IgD-negative memory B cell (primary cell): ENCODE results near the gene EFEMP1. TPM values are rescaled to one million over a fixed set of nuclear protein-coding genes. Genes with fewer than 3 reads are reported as not detected.

Experiments
- H3K27ac Mint-ChIP-seq, 3 donors: one replicate each; pipeline ENCODE4 v1.8.0; 2020 to 2022; ENCODE audit warnings: mild to moderate bottlenecking in 3 of 3, mixed read lengths in 3 of 3, moderate library complexity in 1 of 3
- H3K27me3 Mint-ChIP-seq: one replicate; pipeline ENCODE4 v1.8.0; 2021; ENCODE audit warnings: mixed read lengths
- H3K36me3 Mint-ChIP-seq: one replicate; pipeline ENCODE4 v1.8.0; 2020; ENCODE audit warnings: mild to moderate bottlenecking, mixed read lengths
- H3K4me1 Mint-ChIP-seq, 3 donors: one replicate each; pipeline ENCODE4 v1.8.0; 2020 to 2022; ENCODE audit warnings: mixed read lengths in 3 of 3, mild to moderate bottlenecking in 1 of 3
- H3K4me3 Mint-ChIP-seq, 4 donors: one replicate each; pipeline ENCODE4 v1.8.0; 2020 to 2022; ENCODE audit warnings: mild to moderate bottlenecking in 4 of 4, mixed read lengths in 4 of 4, moderate library complexity in 3 of 4
- H3K9me3 Mint-ChIP-seq, 3 donors: one replicate each; pipeline ENCODE4 v1.8.0; 2020 to 2021; ENCODE audit warnings: mixed read lengths in 3 of 3, mild to moderate bottlenecking in 1 of 3
- polyA plus RNA-seq: library from polyadenylated mRNA; unstranded; fragments of 300-500 nt; fragmentation: Illumina TruSeq; gene quantifications from one replicate; pipeline ENCODE4 v1.2.3, GENCODE V29; 2021

EFEMP1 gene
- polyA plus RNA-seq, 1 donor from 2014 or later: not detected

DNA sequence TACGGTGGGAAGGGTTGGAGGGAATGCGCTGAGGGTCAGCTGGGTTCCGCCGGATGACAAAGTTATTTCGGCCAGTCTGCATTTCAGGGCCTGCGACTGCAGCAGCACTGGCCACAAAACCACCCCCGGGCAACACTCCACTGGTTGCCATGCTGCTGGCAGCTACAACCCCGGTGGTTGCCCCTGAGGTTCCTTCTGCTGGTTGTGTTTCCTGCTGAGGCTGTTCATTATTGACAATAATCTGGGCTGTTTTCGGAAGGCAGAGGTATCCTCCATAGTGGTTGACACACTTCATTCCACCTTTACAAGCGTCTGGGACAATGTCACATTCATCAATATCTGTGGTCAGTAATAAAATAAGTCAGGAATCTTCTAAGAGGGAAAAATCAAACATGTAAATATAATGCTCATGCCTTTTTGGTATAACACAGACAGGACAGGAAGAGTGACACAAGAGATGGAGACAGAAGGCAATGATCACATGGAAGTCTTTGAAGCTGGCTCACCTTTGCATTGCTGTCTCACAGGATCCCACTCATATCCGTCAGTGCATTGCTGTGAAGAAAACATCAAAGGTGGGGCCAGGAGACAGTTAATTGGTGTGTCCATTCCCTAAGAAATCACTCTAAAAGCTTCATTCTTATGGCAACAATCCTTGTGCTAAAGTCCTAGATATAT lies 5.7 kb downstream of the EFEMP1 start:
- Mint-ChIP-seq H3K4me3 (no peak overlapping the region), H3K9me3 (no peaks in the 10 kb centered on the region), H3K27ac (no peak overlapping the region), H3K36me3 (no peaks in the 10 kb centered on the region), H3K27me3 (peaks cover 12% of the 10 kb centered on the region), H3K4me1 (peaks cover 0 to 3% (median 3%) of the 10 kb centered on the region in 3 donors)

DNA sequence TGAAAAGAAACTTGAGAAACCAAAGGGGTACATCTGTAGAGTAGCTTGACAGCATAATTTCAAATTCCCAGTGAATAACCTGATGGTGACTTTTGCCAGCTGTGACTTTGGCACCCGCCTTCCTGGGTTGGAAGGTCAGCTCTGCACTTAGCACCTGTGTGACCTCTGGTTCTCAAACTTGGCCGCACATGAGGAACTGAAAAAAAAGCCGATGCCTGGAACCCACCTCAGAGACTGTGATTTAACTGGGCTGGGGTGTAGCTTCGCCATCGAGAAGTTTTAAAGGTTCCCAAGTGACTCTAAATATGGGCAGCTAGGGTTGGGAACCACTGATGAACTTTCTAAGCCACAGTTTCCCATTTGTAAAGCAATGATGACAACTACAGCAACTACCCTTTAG lies 6.5 kb downstream of the EFEMP1 start:
- Mint-ChIP-seq H3K9me3 (no peaks in the 10 kb centered on the region), H3K36me3 (no peaks in the 10 kb centered on the region), H3K4me3 (no peak overlapping the region), H3K27ac (no peak overlapping the region), H3K4me1 (no peaks in the 10 kb centered on the region), H3K27me3 (peaks cover 4% of the 10 kb centered on the region)

DNA sequence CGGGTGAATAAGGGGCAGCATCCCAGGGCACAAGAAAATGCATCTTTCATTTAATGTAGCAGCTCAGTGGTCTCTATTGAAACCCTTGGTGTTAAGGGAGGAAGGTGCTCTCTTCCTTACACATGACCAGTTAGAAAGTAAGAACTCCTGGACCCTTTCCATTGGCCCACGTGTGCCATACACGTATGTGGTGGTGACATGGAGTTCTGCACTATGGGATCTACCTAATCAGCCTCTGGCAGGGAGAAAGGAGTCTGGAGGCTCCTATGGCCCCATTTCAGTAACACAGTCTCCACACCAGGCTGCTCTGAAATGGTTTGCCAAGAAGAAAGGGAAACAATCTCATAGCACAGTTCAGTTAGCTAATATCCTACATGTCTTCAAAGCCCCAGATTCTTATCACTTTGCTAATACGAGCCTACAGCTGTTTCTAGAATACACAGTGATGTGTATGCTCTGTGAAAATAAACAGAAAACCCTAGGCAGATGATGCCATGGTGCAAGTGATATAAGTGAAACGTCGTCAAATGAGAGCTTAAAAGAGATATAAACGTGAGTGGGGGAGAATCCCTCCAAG lies 7.0 kb downstream of the EFEMP1 start:
- Mint-ChIP-seq H3K36me3 (no peaks in the 10 kb centered on the region), H3K4me1 (no peaks in the 10 kb centered on the region), H3K4me3 (no peak overlapping the region), H3K9me3 (no peaks in the 10 kb centered on the region), H3K27me3 (peaks cover 2% of the 10 kb centered on the region), H3K27ac (no peak overlapping the region)

DNA sequence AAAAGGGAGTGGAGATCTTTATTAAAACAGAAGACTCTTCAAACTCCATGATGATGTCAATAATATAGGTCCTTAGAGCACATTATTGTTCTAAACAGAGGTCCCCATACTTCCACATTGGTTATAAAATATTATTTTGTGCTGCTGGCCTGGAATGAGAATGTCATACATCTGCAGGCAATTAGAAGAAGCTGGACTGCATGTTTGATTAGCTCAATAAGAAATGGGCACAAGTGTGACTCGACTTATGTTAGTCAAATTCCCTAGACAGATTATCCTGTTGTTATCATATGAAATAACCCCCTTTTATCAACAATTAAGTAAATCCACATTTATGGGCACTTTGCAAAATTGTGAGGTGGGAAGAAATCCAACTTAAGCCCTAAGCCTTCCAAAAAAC lies 8.8 kb downstream of the EFEMP1 start:
- Mint-ChIP-seq H3K27me3 (no peaks in the 10 kb centered on the region), H3K4me3 (no peak overlapping the region), H3K27ac (no peak overlapping the region), H3K9me3 (no peaks in the 10 kb centered on the region), H3K4me1 (no peaks in the 10 kb centered on the region), H3K36me3 (no peaks in the 10 kb centered on the region)

DNA sequence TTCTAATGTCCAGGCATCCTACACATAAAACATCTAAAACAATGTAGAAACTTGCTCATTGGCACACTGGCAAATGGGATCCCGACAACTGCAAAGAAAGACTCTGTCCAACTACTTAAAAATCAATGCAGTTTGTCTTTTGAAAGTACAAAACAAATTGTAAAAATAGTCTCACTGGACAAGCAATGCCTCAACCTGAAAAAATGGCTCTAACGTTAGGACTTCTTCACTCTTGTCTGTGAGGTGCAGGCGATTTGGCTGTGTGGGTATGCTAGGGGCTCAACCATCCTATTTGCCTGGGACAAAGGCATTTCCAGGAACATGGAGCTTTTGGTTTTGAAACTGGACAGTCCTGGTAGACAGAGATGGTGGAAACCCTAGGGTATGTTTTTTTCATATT lies 10.7 kb downstream of the EFEMP1 start:
- H3K4me3 Mint-ChIP-seq: no peak overlapping the region
- H3K4me1 Mint-ChIP-seq: no peaks in the 10 kb centered on the region
- no peaks in the 10 kb centered on the region for H3K36me3 Mint-ChIP-seq
- no peaks in the 10 kb centered on the region for H3K9me3 Mint-ChIP-seq
- H3K27me3 Mint-ChIP-seq: peaks cover 2% of the 10 kb centered on the region
- no peak overlapping the region for H3K27ac Mint-ChIP-seq

DNA sequence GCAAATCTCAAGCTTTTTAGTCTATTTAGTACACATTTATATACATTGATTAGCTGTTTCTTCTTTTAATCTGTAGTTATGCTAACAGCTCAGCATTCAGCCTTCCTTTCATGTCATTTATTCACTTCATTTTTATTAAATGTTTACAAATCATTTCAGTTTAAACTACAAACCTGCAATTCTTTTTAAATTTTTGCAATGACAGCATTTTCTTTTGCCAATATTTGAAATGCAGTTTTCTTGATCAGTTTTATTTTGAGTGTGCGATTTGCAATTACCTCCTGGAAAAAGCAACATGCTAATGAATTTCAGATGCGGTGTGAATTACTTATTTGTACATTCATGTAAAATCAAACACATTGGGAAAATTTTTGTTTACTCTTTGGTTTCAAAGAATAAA lies 13.5 kb downstream of the EFEMP1 start:
- Mint-ChIP-seq H3K9me3 (no peaks in the 10 kb centered on the region), H3K4me3 (no peak overlapping the region), H3K27me3 (peaks cover 2% of the 10 kb centered on the region), H3K36me3 (no peaks in the 10 kb centered on the region), H3K4me1 (no peaks in the 10 kb centered on the region), H3K27ac (no peak overlapping the region)

DNA sequence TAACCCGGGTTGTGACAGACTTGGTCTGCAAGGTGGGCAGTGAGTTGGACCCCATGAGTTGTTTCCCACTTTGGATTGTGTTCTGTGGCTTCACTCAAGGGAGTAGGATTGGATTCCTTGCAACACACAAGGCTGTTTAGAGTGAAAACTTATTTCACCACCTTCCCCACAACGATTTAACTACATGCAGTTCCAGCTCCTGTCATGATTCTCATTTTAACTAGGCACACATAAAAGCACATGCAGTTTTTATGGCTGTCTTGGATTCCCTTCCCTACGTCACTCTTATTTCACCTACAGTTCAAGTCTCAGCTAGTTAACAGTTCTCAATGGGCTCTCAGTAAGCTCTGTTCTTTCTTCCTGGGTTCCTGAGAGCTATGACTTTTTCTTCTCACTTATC lies 15.9 kb downstream of the EFEMP1 start:
- Mint-ChIP-seq H3K27me3 (peaks cover 2% of the 10 kb centered on the region), H3K36me3 (no peaks in the 10 kb centered on the region), H3K9me3 (peaks cover 0 to 12% (median 4%) of the 10 kb centered on the region in 3 donors), H3K4me1 (no peaks in the 10 kb centered on the region), H3K4me3 (no peak overlapping the region), H3K27ac (no peak overlapping the region)

DNA sequence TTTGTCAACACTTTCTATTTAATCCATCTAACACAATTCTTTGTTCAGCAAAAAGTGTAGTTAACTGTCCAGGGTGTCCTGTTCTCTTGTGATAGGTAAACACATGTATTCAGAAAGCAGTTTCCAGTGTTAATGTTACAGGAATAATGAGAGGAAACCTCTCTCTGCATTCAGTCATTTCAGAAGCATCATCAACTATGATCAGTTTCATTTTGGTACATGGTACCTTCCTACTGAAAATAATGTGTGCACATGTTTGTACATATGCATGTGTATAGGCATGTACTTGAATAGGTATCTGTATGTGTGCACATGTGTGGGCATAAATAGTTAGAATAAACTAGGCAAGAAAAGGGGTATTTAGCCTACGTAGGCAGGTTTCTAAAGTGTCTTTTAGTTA lies 16.6 kb downstream of the EFEMP1 start:
- no peaks in the 10 kb centered on the region for H3K36me3 Mint-ChIP-seq
- H3K4me3 Mint-ChIP-seq: no peak overlapping the region
- H3K27me3 Mint-ChIP-seq: peaks cover 6% of the 10 kb centered on the region
- H3K9me3 Mint-ChIP-seq: peaks cover 0 to 12% (median 4%) of the 10 kb centered on the region in 3 donors
- no peak overlapping the region for H3K27ac Mint-ChIP-seq
- no peaks in the 10 kb centered on the region for H3K4me1 Mint-ChIP-seq

DNA sequence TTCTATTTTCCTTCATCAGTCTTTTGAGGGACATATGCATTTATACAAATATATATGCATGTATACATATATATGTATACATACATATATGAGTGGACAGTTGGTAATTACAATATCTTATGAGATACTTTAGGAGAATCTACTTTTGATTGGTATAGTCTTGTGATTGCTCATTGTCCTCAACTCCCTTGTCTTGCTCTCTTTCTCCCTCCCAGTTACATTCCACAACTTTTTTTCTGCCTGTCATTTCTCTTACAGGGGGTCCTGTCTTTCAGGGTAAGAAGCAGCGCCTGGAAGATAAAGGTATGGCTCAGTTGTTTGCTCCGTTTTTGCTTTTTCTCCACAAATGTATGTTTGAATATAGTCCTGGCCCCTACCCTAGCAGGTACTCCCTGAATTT lies 19.9 kb downstream of the EFEMP1 start:
- Mint-ChIP-seq H3K36me3 (no peaks in the 10 kb centered on the region), H3K4me3 (no peak overlapping the region), H3K27ac (no peak overlapping the region), H3K4me1 (no peaks in the 10 kb centered on the region), H3K27me3 (peaks cover 8% of the 10 kb centered on the region), H3K9me3 (peaks cover 0 to 12% (median 4%) of the 10 kb centered on the region in 3 donors)

DNA sequence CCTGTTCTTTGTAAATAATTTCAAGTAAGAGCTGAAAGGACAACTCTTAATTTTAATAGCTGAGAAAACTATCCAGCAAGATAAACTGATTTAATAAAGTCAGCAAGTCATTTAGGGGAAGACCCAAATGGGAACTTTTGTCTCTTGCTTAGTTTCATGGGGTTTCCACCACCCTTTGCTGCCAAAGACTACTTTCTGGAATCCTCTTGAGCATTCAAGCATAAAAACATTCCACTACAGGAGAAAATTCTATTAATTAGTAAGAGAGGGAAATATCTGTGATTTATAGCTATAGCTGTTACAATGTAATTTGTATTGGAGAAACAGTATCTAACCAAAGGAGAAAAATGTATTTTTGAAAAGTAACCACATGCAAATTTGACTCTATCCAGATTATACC lies 20.6 kb downstream of the EFEMP1 start:
- Mint-ChIP-seq H3K4me3 (no peak overlapping the region), H3K9me3 (peaks cover 0 to 12% (median 4%) of the 10 kb centered on the region in 3 donors), H3K4me1 (no peaks in the 10 kb centered on the region), H3K27me3 (peaks cover 6% of the 10 kb centered on the region), H3K36me3 (no peaks in the 10 kb centered on the region), H3K27ac (no peak overlapping the region)

DNA sequence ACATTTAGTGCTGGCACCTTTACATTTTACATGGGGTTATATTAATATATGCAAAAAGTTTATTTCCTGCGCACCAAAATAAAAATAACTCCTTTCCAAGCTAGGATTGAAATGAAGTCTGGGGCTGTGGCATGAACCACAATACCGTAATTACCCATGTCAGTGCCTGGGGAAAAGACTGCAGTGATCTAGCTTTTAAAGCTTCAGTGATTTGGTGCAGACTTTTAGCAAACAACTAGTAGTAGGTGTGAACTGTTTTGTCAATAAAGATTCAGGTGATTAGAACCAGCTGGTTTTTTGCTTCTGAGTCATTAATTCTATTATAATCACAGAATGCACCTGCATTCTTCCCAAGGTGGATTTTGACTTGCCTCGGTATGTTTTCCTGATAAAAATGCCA lies 21.2 kb downstream of the EFEMP1 start:
- peaks cover 6% of the 10 kb centered on the region for H3K27me3 Mint-ChIP-seq
- H3K9me3 Mint-ChIP-seq: peaks cover 0 to 12% (median 4%) of the 10 kb centered on the region in 3 donors
- no peaks in the 10 kb centered on the region for H3K4me1 Mint-ChIP-seq

DNA sequence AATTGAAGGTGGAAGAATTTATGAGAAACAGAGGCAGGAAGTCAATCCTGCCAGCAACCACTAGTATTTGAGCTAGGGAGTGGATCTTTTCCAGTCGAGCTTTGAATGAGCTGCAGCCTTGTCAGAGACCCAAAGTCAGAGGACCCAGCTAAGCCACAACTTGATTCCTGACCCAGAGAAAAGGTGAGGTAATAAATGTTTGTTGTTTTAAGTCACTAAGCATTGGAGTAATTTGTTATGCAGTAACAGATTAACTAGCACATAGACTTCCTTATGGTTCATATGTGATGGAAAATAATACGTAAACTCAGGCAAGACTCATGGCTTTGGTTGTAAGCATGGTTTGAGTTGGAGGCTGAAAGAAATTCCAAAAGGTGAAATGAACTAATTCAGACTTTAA lies 21.6 kb downstream of the EFEMP1 start:
- Mint-ChIP-seq H3K27ac (no peak overlapping the region), H3K36me3 (no peaks in the 10 kb centered on the region), H3K27me3 (peaks cover 6% of the 10 kb centered on the region), H3K4me1 (no peaks in the 10 kb centered on the region), H3K4me3 (no peak overlapping the region), H3K9me3 (peaks cover 0 to 12% (median 4%) of the 10 kb centered on the region in 3 donors)

More for the DNA sequence above, 21.2 kb downstream of the EFEMP1 start:
- H3K36me3 Mint-ChIP-seq: no peaks in the 10 kb centered on the region
- no peak overlapping the region for H3K27ac Mint-ChIP-seq
- H3K4me3 Mint-ChIP-seq: no peak overlapping the region

DNA sequence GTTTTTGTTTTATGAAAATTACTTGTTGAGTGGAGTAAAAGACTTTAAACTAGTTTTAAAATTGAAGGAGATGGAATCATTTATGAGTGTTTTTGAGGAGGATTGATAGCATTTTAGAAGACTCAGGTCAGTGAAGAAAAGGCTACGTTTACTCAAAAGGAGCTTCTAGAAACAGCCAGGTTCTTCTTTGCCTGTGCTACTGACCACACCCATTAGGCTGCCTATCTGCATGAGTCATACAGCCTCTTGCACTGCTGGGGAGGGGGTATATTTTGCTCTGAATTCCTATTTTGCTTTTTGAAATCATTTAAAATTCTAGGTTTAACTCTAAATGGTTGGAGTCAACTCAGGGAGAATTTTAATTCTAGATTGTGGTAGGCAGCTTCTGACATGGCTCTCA lies 22.3 kb downstream of the EFEMP1 start:
- Mint-ChIP-seq H3K36me3 (no peaks in the 10 kb centered on the region), H3K4me1 (no peaks in the 10 kb centered on the region), H3K27ac (no peak overlapping the region), H3K9me3 (peaks cover 0 to 12% (median 4%) of the 10 kb centered on the region in 3 donors), H3K4me3 (no peak overlapping the region), H3K27me3 (peaks cover 6% of the 10 kb centered on the region)

DNA sequence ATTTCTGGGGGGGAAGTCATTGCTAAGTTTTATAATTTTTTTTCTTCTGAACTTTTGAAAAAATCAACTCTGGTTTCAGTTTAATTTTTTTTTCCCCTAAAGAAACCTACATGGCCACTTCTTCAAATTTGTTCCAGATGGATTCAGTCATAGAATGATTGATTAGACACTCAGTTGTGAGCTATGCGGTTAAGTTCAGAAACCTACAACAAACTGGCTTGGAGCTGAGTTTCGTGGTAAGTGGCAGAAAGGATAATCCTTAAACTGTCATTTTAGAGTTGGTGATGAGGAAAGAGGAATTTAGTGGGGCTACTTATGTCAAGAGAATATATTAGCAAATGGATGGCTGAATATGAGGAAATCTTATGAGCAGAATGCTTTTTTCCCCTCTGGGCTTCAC lies 23.7 kb downstream of the EFEMP1 start:
- H3K36me3 Mint-ChIP-seq: no peaks in the 10 kb centered on the region
- H3K4me1 Mint-ChIP-seq: no peaks in the 10 kb centered on the region
- H3K9me3 Mint-ChIP-seq: peaks cover 0 to 12% (median 4%) of the 10 kb centered on the region in 3 donors
- no peak overlapping the region for H3K27ac Mint-ChIP-seq
- peaks cover 8% of the 10 kb centered on the region for H3K27me3 Mint-ChIP-seq
- H3K4me3 Mint-ChIP-seq: no peak overlapping the region

DNA sequence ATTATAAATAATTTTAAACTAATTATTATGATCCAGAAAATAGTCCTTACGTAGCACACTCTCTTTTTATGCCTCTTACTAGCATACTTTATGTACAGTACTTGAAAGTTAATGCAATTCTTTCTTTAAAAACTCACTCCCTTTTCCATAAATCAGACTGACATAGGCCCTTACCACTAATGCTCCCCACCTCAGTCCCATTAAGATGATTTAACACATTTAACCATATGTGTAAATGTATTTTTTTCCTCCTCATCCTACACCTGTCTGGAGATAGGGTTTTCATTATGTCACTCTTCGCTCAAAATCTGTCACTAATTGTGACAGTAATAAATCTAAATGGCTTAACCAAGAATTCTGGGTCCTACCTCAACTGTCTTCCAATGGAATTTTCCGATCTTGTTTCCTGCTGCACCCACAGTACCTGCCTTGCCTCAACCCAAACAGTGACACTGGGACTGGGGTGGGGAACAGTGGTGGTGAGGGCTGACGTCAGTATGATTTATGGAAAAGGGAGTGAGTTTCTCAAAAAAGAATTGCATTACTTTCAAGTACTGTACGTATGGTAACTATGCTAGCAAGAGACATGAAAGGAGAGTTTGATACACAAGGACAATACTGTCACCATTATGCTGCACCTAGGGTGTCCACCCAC lies 25.1 kb downstream of the EFEMP1 start:
- Mint-ChIP-seq H3K27ac (no peak overlapping the region), H3K4me1 (no peaks in the 10 kb centered on the region), H3K36me3 (no peaks in the 10 kb centered on the region), H3K9me3 (peaks cover 0 to 4% (median 3%) of the 10 kb centered on the region in 3 donors), H3K27me3 (peaks cover 8% of the 10 kb centered on the region), H3K4me3 (no peak overlapping the region)

DNA sequence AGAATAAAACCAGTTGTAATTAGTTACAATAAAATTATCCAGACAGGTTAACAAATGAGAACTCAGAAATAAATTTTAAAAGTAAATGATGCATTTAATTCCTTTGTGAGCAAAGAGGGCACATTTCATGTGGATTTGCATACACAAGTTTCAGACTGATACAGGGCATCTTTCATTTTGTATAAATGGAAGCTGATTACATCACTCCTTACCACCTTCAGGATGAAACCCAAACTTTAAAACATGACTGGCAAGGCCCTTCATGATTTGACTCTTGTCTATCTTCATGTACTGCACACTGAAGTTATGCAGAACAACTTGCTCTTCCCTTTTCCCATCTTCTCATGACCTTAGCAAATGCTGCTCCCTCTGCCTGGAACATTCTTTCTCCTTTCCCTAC lies 26.9 kb downstream of the EFEMP1 start:
- Mint-ChIP-seq H3K36me3 (no peaks in the 10 kb centered on the region), H3K27me3 (peaks cover 4% of the 10 kb centered on the region), H3K9me3 (no peaks in the 10 kb centered on the region), H3K4me1 (no peaks in the 10 kb centered on the region), H3K4me3 (no peak overlapping the region), H3K27ac (no peak overlapping the region)
